GM23248 (cell line): ENCODE results near the gene KIAA1671. TPM values are rescaled to one million over a fixed set of nuclear protein-coding genes. Genes with fewer than 3 reads are reported as not detected.

Experiments
- DNase-seq: peaks from one replicate; pipeline ENCODE4 v3.0.0-alpha.2; 2015
- H2AFZ ChIP-seq: fragments of 200-600 bp; sonication (generic); 2 replicates; pipeline ENCODE4 v1.6.1; 2016; ENCODE audit warnings: antibody characterized with exemption
- H3F3A ChIP-seq: fragments of 200-600 bp; sonication (generic); 2 replicates; pipeline ENCODE4 v1.6.1; 2016; ENCODE audit warnings: mild to moderate bottlenecking, antibody characterized with exemption, mixed run types; ENCODE audit not compliant: insufficient read depth
- H3K27ac ChIP-seq: fragments of 200-600 bp; sonication (generic); 2 replicates; pipeline ENCODE4 v1.5.1; 2016; ENCODE audit warnings: mild to moderate bottlenecking
- H3K27me3 ChIP-seq: fragments of 200-600 bp; sonication (generic); replicated peaks from 2 replicates; pipeline ENCODE4 v1.6.1; 2016; ENCODE audit warnings: mild to moderate bottlenecking; ENCODE audit not compliant: insufficient read depth
- H3K36me3 ChIP-seq: fragments of 200-600 bp; sonication (generic); 2 replicates; pipeline ENCODE4 v1.6.1; 2016; ENCODE audit warnings: low read depth, mild to moderate bottlenecking
- H3K4me1 ChIP-seq: fragments of 200-600 bp; sonication (generic); 2 replicates; pipeline ENCODE4 v1.6.1; 2016; ENCODE audit warnings: mild to moderate bottlenecking; ENCODE audit not compliant: insufficient read depth
- H3K4me2 ChIP-seq: fragments of 200-600 bp; sonication (generic); one replicate; pipeline ENCODE4 v1.6.1; 2016; ENCODE audit warnings: mild to moderate bottlenecking; ENCODE audit not compliant: unreplicated experiment
- H3K4me3 ChIP-seq: fragments of 200-600 bp; sonication (generic); 2 replicates; pipeline ENCODE4 v1.5.1; 2016; ENCODE audit warnings: mild to moderate bottlenecking
- H3K79me2 ChIP-seq: fragments of 200-600 bp; sonication (generic); 2 replicates; pipeline ENCODE4 v1.6.1; 2016; ENCODE audit warnings: mild to moderate bottlenecking; ENCODE audit not compliant: insufficient read depth
- H3K9ac ChIP-seq: fragments of 200-600 bp; sonication (generic); 2 replicates; pipeline ENCODE4 v1.6.1; 2016; ENCODE audit warnings: mild to moderate bottlenecking
- H3K9me2 ChIP-seq: fragments of 200-600 bp; sonication (generic); 2 replicates; pipeline ENCODE4 v1.6.1; 2016; ENCODE audit warnings: mixed run types, mild to moderate bottlenecking, moderate library complexity; ENCODE audit not compliant: insufficient read depth
- H3K9me3 ChIP-seq: fragments of 200-600 bp; sonication (generic); one replicate; pipeline ENCODE4 v1.6.1; 2017; ENCODE audit warnings: low read depth
- H4K20me1 ChIP-seq: fragments of 200-600 bp; sonication (generic); 2 replicates; pipeline ENCODE4 v1.6.0; 2016; ENCODE audit not compliant: insufficient read depth
- EZH2 ChIP-seq: fragments of 200-600 bp; sonication (generic); IDR thresholded peaks from 2 replicates; pipeline ENCODE4 v1.6.1; 2018; ENCODE audit warnings: antibody characterized with exemption, mild to moderate bottlenecking; ENCODE audit not compliant: insufficient read depth, poor library complexity, severe bottlenecking
- EZH2phosphoT487 ChIP-seq: fragments of 200-600 bp; sonication (generic); IDR thresholded peaks from 2 replicates; pipeline ENCODE4 v1.6.1; 2018; ENCODE audit warnings: antibody characterized with exemption, moderate library complexity, mild to moderate bottlenecking, low read depth; ENCODE audit not compliant: insufficient read depth
- WGBS, 2 experiments: methylation state at CpG; one replicate each; pipeline ENCODE4 v1.1.6; 2015 to 2017; ENCODE audit warnings: low lambda C conversion rate in 2 of 2, low coverage in 1 of 2; ENCODE audit errors: missing lambda C conversion rate in 2 of 2; 5-methylcytosine and 5-hydroxymethylcytosine counted together
- in situ Hi-C: fragments of 300-500 bp; cut with MboI; formaldehyde crosslinking; loops from 2 replicates; pipeline ENCODE4 v1.15.0; 2020
- polyA plus RNA-seq: library from polyadenylated mRNA; unstranded; fragments of >200 nt; fragmentation: Nextera tagmentation; extraction: Ambion mirVana; gene quantifications from 2 replicates; pipeline ENCODE4 v1.2.1, GENCODE V29; 2016
- total RNA-seq: library from RNA; depleted of rRNA; stranded (reverse); fragments of >200 nt; shearing (Covaris generic); gene quantifications from 2 replicates; pipeline ENCODE4 v1.2.3, GENCODE V29; 2014

KIAA1671 gene
- total and polyA plus RNA-seq, 2 experiments from 2014 or later, result 0.25 to 0.76 TPM

DNA sequence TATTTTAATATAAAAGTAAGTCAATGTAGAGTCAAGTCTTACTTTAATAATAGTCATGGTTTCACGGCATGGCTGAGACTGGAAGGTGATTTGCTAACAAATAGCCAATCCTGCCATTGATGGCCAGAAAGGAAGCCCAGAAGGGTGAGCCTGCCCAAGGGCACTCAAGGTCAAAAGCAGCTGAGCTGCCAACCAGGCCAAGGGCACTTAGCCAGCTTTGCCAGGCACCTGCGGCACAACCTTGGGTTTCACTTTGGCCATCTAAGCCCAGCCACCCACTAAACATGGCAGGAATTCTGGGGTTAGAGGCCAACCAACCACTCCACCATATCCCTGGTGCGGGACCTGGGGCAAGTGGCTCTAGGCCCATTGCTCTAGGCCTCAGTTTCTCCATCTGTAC is 10.2 kb upstream of the KIAA1671 start:
- 81% methylated on average over 3 of the region's 3 CpGs for WGBS, 2 experiments
- no peaks in the 10 kb centered on the region for H3K36me3 ChIP-seq
- no peak overlapping the region for H2AFZ ChIP-seq
- H3K4me2 ChIP-seq, result no peak overlapping the region
- H4K20me1 ChIP-seq, result no peaks in the 10 kb centered on the region
- H3K27ac ChIP-seq, result no peak overlapping the region
- 0 out of 2 replicates have a peak, but pooled peaks cover 5% of the 10 kb centered on the region for H3K27me3 ChIP-seq
- H3K9me3 ChIP-seq, result no peaks in the 10 kb centered on the region
- H3K9ac ChIP-seq, result no peak overlapping the region
- DNase-seq, result no peak
- H3K79me2 ChIP-seq, result no peaks in the 10 kb centered on the region
- H3K9me2 ChIP-seq, result no peaks in the 10 kb centered on the region
- in situ Hi-C loops, result no loop called here
- no peaks in the 10 kb centered on the region for H3F3A ChIP-seq
- no peaks in the 10 kb centered on the region for H3K4me1 ChIP-seq
- no peak for TF ChIP-seq EZH2phosphoT487
- TF ChIP-seq EZH2, result no peak
- no peak overlapping the region for H3K4me3 ChIP-seq

- 76 to 78% methylated on average over 9 to 10 of the region's 10 CpGs for WGBS, 2 experiments
Observed at GRCh38 chr22:24944217-24944937, 8.1 kb upstream of the KIAA1671 start.

DNA sequence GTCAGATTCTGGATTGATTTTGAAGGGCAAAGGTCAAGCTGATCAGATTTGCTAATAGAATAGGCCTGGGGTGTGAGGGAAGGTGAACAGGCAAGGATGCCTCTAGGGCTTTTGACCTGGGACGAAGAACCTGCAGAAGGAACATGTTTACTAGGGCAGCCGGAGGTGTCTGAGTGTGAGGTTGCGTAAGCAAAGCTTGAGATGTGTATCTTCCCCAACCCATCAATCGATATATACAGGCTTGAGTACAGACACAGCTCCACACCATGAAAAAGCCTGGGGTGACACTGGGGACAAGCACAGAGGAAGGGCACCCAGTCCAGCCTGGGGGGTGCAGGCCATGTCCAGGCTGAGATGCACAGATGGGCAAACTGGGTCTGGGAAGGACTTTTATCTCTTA is 7.1 kb upstream of the KIAA1671 start:
- no peak for DNase-seq
- H3K9ac ChIP-seq, result no peak overlapping the region
- no peaks in the 10 kb centered on the region for H4K20me1 ChIP-seq
- 64 to 73% methylated on average over 4 of the region's 4 CpGs for WGBS, 2 experiments
- H3K9me3 ChIP-seq, result no peaks in the 10 kb centered on the region
- H3K27me3 ChIP-seq, result peaks cover 12% of the 10 kb centered on the region; the same call in 1 of the 2 replicates
- no peaks in the 10 kb centered on the region for H3K9me2 ChIP-seq
- H2AFZ ChIP-seq, result no peak overlapping the region
- H3K4me1 ChIP-seq, result 0 out of 2 replicates have a peak, but pooled peaks cover 3% of the 10 kb centered on the region
- no peak overlapping the region for H3K4me2 ChIP-seq
- H3K79me2 ChIP-seq, result no peaks in the 10 kb centered on the region
- no peaks in the 10 kb centered on the region for H3K36me3 ChIP-seq
- TF ChIP-seq EZH2phosphoT487, result no peak
- TF ChIP-seq EZH2, result no peak
- no peak overlapping the region for H3K27ac ChIP-seq
- in situ Hi-C loops, result loop anchor here (5.0 kb wide), 1 partner anchor 102 kb away; no protein-coding TSS in a partner anchor
- no peak overlapping the region for H3K4me3 ChIP-seq
- H3F3A ChIP-seq, result no peaks in the 10 kb centered on the region

More at GRCh38 chr22:24944217-24944937, 8.1 kb upstream of the KIAA1671 start:
- H4K20me1 ChIP-seq, result no peaks in the 10 kb centered on the region
- H3K9me2 ChIP-seq, result no peaks in the 10 kb centered on the region
- no peak overlapping the region for H3K27ac ChIP-seq
- H3K9ac ChIP-seq, result no peak overlapping the region
- TF ChIP-seq EZH2phosphoT487 (no peak), EZH2 (no peak)
- H3K9me3 ChIP-seq, result no peaks in the 10 kb centered on the region
- H3K4me1 ChIP-seq, result no peaks in the 10 kb centered on the region
- in situ Hi-C loops, result no loop called here
- H3K27me3 ChIP-seq, result peaks cover 12% of the 10 kb centered on the region; the same call in 1 of the 2 replicates
- H3F3A ChIP-seq, result no peaks in the 10 kb centered on the region
- H3K79me2 ChIP-seq, result no peaks in the 10 kb centered on the region
- H3K4me3 ChIP-seq, result no peak overlapping the region
- H2AFZ ChIP-seq, result no peak overlapping the region
- H3K36me3 ChIP-seq, result no peaks in the 10 kb centered on the region
- H3K4me2 ChIP-seq, result no peak overlapping the region
- no peak for DNase-seq

DNA sequence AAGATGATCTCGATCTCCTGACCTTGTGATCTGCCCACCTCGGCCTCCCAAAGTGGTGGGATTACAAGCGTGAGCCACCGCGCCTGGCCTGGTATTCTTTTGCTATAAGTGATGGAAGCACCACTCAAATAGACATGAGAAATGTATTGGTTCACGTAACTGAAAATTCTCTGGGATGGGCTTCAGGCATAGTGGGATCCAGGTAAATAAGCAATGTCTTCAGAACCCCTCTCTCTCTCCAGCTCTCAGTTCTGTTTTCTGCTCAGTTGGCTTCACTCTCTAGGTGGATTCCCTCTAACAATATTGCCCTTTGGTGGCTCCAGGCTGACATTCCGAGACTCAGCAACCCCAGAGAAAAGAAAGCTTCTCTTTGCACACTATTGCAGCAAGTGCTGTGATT is 5.1 kb upstream of the KIAA1671 start:
- WGBS, 2 experiments, result 70 to 82% methylated on average over 7 of the region's 7 CpGs
- Histone ChIP-seq H3K9me2 (no peaks in the 10 kb centered on the region), H3K4me2 (no peak overlapping the region), H2AFZ (no peak overlapping the region), H3F3A (no peaks in the 10 kb centered on the region), H3K27me3 (peaks cover 12% of the 10 kb centered on the region; the same call in 1 of the 2 replicates), H3K4me3 (no peak overlapping the region), H3K4me1 (0 out of 2 replicates have a peak, but pooled peaks cover 3% of the 10 kb centered on the region), H3K9me3 (no peaks in the 10 kb centered on the region), H3K27ac (no peak overlapping the region), H3K79me2 (no peaks in the 10 kb centered on the region), H3K9ac (no peak overlapping the region), H3K36me3 (no peaks in the 10 kb centered on the region), H4K20me1 (no peaks in the 10 kb centered on the region)
- DNase-seq, result no peak
- TF ChIP-seq EZH2 (no peak), EZH2phosphoT487 (no peak)
- in situ Hi-C loops, result loop anchor here (5.0 kb wide), 1 partner anchor 100 kb away; no protein-coding TSS in a partner anchor
